Activated T-helper 2 cell treated with anti-CD3 and anti-CD28 coated beads, Interferon-gamma antibody, Interleukin-2, Interleukin-4, amounts not matched to agents 10 μg/mL and 5 μg/mL and 100 μg/mL, durations not matched to agents 14 hours and 24 hours and 36 hours (primary cell): ENCODE measurements around the gene SLC25A13. TPM values are rescaled to one million over a fixed set of nuclear protein-coding genes. Genes with fewer than 3 reads are reported as not detected.
A peak's percentile ranks its signal among the peaks of the same experiment; 100 is the strongest.
"Not testable (repeated sequence)": the region's sequence is repeated elsewhere in the genome, so short reads cannot be mapped to it uniquely, and the experiment has no call there.

ENCODE experiments used
- DNase-seq: peaks from one replicate; pipeline ENCODE4 v3.0.0; 2021; ENCODE audit warnings: low spot score
- H3K27ac Mint-ChIP-seq: one replicate; pipeline ENCODE4 v1.8.0; 2021; ENCODE audit warnings: mixed read lengths
- H3K27me3 Mint-ChIP-seq: one replicate; pipeline ENCODE4 v1.8.0; 2021; ENCODE audit warnings: low read depth, mixed read lengths
- H3K36me3 Mint-ChIP-seq: one replicate; pipeline ENCODE4 v1.8.0; 2021; ENCODE audit warnings: low read depth, mixed read lengths
- H3K4me1 Mint-ChIP-seq: one replicate; pipeline ENCODE4 v1.8.0; 2021; ENCODE audit warnings: low read depth, mixed read lengths
- H3K4me3 Mint-ChIP-seq: one replicate; pipeline ENCODE4 v1.8.0; 2021; ENCODE audit warnings: low read depth, mild to moderate bottlenecking, moderate library complexity, mixed read lengths
- H3K9me3 Mint-ChIP-seq: one replicate; pipeline ENCODE4 v1.8.0; 2021; ENCODE audit warnings: mixed read lengths
- intact Hi-C: fragments of 100-400 bp; cut with micrococcal nuclease; formaldehyde crosslinking; loops from one replicate; pipeline ENCODE4 v1.15.1; 2023
- total RNA-seq: library from RNA; stranded (reverse); gene quantifications from 2 replicates; pipeline ENCODE4 v1.2.3, GENCODE V29; 2022

The SLC25A13 gene
- total RNA-seq, 1 donor from 2014 or later: 28.8 TPM

DNA sequence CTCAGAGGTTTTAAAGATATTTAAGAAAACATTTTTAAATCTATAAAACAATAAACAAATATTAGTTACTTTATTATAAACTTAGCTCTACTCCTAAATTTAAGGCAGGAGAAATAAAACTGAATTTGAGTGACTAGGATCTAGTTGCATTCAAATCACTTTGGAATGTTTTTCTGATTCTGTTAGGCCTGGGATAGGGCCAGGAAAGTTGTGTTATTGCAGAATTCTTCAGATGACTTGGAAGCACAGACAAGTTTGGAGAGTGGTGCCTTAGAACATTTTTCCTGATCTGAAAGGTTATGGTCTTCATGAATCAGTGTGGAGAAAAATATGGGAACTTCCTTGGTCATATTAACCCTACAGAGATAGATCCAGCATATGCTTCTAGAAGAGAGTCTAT lies 15.6 kb upstream of the SLC25A13 start:
- Mint-ChIP-seq H3K36me3 (no peaks in the 10 kb centered on the region), H3K9me3 (no peaks in the 10 kb centered on the region), H3K4me1 (no peaks in the 10 kb centered on the region), H3K27ac (no peak overlapping the region), H3K4me3 (no peak overlapping the region), H3K27me3 (peaks cover 33% of the 10 kb centered on the region)
- no peak for DNase-seq
- intact Hi-C loops: no loop called here

DNA sequence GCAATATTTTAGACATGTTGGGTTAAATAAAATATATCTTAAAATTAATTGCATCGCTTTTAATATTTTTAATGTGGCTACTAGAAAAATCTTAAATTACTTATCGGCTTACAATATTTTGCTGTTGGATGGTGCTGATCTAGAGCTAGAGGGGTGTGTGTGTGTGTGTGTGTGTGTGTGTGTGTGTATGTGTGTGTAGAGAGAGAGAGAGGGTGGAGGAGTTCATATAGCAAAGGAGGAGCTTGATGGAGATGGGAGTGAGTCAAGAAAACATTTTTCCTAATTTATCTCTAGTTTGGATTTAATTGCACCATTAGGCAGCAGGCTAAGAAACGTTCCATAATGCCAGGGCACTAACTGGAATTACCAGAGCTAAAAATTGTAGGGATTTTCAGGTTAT lies 10.4 kb upstream of the SLC25A13 start:
- no peak for DNase-seq
- Mint-ChIP-seq H3K4me3 (no peak overlapping the region), H3K9me3 (no peaks in the 10 kb centered on the region), H3K36me3 (no peaks in the 10 kb centered on the region), H3K27ac (no peak overlapping the region), H3K4me1 (no peaks in the 10 kb centered on the region), H3K27me3 (peaks cover 23% of the 10 kb centered on the region)
- intact Hi-C loops: no loop called here

DNA sequence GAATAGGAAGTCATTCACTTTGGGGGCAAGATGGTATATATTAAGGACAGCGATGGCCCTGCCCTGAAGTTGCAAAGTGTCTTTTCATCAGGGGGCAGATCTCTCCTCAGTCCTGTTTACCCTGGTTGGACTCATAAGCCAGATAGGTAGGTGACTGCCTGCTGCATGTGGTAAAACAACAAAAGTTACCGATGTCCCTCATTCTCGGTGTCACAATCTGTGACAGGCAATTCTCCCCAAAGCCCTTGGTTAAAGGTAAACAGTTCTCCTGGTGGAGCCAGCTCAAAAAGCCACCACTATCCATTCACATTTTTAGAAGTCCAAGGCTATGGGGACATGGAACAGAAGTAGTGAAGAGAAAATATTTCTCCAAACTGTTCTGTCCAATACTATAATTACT lies 9.9 kb upstream of the SLC25A13 start:
- no peak for DNase-seq
- peaks cover 22% of the 10 kb centered on the region for H3K27me3 Mint-ChIP-seq
- no peak overlapping the region for H3K4me3 Mint-ChIP-seq
- intact Hi-C loops: no loop called here
- H3K9me3 Mint-ChIP-seq: no peaks in the 10 kb centered on the region
- H3K27ac Mint-ChIP-seq: no peak overlapping the region
- H3K4me1 Mint-ChIP-seq: no peaks in the 10 kb centered on the region
- no peaks in the 10 kb centered on the region for H3K36me3 Mint-ChIP-seq

- intact Hi-C loops: no loop called here
- Mint-ChIP-seq H3K27ac (no peak overlapping the region), H3K4me1 (no peaks in the 10 kb centered on the region), H3K36me3 (no peaks in the 10 kb centered on the region), H3K9me3 (no peaks in the 10 kb centered on the region), H3K4me3 (no peak overlapping the region), H3K27me3 (peaks cover 16% of the 10 kb centered on the region)
- no peak for DNase-seq
These were observed 9.3 kb upstream of the SLC25A13 start for GRCh38 chr7:96331233-96331632.

DNA sequence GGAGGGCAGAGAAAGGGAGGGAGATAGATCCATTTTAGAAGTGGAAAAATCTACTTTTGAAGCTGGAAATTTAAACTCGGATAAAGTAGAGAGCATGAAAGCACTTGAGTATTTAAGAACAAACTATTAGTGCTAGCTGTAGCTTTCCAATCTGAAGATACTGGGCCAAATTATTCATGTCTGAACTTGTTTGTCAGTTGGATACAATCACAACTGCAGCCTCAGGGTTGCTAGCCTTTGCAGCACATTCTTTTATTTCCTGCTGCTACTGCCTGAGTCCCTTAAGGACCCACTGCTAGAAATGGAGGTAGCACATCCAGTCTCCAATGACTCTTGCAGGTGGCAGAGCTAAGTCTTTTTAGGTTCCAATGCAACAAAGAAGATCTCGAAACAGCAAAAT lies 8.3 kb upstream of the SLC25A13 start:
- H3K4me1 Mint-ChIP-seq: no peaks in the 10 kb centered on the region
- H3K27ac Mint-ChIP-seq: no peak overlapping the region
- no peaks in the 10 kb centered on the region for H3K36me3 Mint-ChIP-seq
- DNase-seq: no peak
- H3K4me3 Mint-ChIP-seq: no peak overlapping the region
- no peaks in the 10 kb centered on the region for H3K9me3 Mint-ChIP-seq
- intact Hi-C loops: no loop called here
- peaks cover 14% of the 10 kb centered on the region for H3K27me3 Mint-ChIP-seq

DNA sequence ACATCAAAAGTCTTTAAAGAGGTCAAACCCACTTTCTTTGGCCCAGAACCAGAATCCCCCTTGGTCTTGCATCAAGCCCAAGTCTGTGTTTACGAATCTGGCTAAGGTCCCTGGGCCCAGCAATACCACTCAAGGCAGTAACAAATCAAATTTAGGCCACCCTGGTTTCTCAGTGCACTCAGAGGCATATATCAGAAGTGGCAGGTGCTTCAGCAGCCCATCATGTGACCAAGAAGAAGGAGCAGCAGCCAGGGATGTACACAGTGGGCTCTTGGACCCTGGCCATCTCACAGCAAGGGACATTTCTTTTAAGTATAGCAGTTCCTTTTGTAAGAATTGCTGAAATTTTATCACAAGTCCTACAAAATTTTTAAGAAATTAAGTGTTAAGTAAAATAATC lies 7.3 kb upstream of the SLC25A13 start:
- no peaks in the 10 kb centered on the region for H3K36me3 Mint-ChIP-seq
- H3K27ac Mint-ChIP-seq: no peak overlapping the region
- H3K4me1 Mint-ChIP-seq: no peaks in the 10 kb centered on the region
- intact Hi-C loops: loop anchor here (10.0 kb wide), 1 partner anchor 404 kb away; no protein-coding TSS in a partner anchor
- H3K27me3 Mint-ChIP-seq: peaks cover 12% of the 10 kb centered on the region
- no peak overlapping the region for H3K4me3 Mint-ChIP-seq
- no peaks in the 10 kb centered on the region for H3K9me3 Mint-ChIP-seq
- no peak for DNase-seq

- H3K9me3 Mint-ChIP-seq: no peaks in the 10 kb centered on the region
- H3K27ac Mint-ChIP-seq: no peak overlapping the region
- H3K27me3 Mint-ChIP-seq: peaks cover 5% of the 10 kb centered on the region
- intact Hi-C loops: loop anchor here (10.0 kb wide), 1 partner anchor 403 kb away; no protein-coding TSS in a partner anchor
- H3K36me3 Mint-ChIP-seq: no peaks in the 10 kb centered on the region
- no peaks in the 10 kb centered on the region for H3K4me1 Mint-ChIP-seq
- no peak for DNase-seq
- no peak overlapping the region for H3K4me3 Mint-ChIP-seq
These were observed 6.1 kb upstream of the SLC25A13 start for GRCh38 chr7:96328016-96328415.

DNA sequence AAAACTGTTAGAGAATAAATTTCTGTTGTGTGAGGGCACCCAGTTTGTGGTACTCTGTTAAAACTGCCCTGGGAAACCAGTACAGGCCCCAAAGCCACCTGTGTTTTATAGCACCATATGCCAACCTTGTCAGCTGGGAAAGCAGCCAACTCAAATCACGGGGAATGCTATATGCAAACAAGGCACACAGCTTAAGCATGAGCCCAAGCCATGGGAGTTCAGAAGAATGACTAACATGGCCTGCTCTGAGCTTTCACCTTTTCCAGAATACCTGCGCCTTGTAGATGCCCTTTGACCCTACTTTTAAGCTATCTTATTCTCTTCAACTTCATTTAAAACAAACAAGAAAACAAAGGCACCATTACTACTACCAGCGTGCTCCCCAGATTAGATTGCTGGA lies 5.5 kb upstream of the SLC25A13 start:
- no peak overlapping the region for H3K27ac Mint-ChIP-seq
- H3K36me3 Mint-ChIP-seq: no peaks in the 10 kb centered on the region
- H3K27me3 Mint-ChIP-seq: peaks cover 2% of the 10 kb centered on the region
- intact Hi-C loops: loop anchor here (10.0 kb wide), 1 partner anchor 403 kb away; no protein-coding TSS in a partner anchor
- DNase-seq: no peak
- no peaks in the 10 kb centered on the region for H3K9me3 Mint-ChIP-seq
- peaks cover 3% of the 10 kb centered on the region for H3K4me1 Mint-ChIP-seq
- no peak overlapping the region for H3K4me3 Mint-ChIP-seq

GRCh38 chr7:96326752-96327151 lies 4.9 kb upstream of the SLC25A13 start:
- not testable (repeated sequence) for H3K4me1 Mint-ChIP-seq, H3K4me3 Mint-ChIP-seq, H3K36me3 Mint-ChIP-seq, H3K27ac Mint-ChIP-seq, H3K27me3 Mint-ChIP-seq, H3K9me3 Mint-ChIP-seq, DNase-seq
- intact Hi-C loops: loop anchor here (10.0 kb wide), 1 partner anchor 402 kb away; no protein-coding TSS in a partner anchor

DNA sequence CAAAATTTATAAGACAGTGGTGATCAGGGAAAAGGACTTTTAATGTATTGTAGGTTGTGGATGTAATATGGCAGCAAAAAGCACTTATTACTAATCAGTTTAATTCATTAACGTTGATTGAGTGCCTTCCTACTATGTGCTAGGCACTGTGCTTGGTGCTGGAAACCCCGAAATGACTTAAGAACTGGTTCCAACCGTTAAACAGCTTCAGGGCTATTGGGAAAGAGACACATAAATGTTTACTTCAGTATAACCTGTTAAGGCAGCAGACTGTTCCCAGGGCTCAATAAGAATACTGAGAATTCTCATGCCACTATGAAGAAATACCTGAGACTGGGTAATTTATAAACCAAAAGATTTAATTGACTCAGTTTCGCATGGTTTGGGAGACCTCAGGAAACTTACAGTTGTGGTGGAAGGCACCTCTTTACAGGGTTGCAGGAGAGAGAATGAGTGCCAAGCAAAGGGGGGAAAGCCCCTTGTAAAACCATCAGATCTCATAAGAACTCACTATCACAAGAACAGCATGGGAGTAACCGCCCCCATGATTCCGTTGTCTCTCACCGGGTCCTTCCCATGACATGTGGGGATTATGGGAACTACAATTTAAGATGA lies 1.1 kb upstream of the SLC25A13 start:
- Mint-ChIP-seq H3K27ac (peak overlapping the region; percentile 98), H3K4me3 (peak overlapping the region; percentile 49), H3K27me3 (no peaks in the 10 kb centered on the region), H3K4me1 (peaks cover 32% of the 10 kb centered on the region), H3K9me3 (no peaks in the 10 kb centered on the region), H3K36me3 (peaks cover 10% of the 10 kb centered on the region)
- intact Hi-C loops: loop anchor here (5.0 to 10.0 kb wide), 3 partner anchors 91 to 514 kb away; no protein-coding TSS in a partner anchor
- DNase-seq: no peak

GRCh38 chr7:96322373-96322695 lies 436 bp upstream of the SLC25A13 start:
- Mint-ChIP-seq H3K27ac (peak overlapping the region; percentile 98), H3K4me1 (peaks cover 35% of the 10 kb centered on the region), H3K4me3 (peak overlapping the region; percentile 92), H3K36me3 (peaks cover 10% of the 10 kb centered on the region), H3K9me3 (no peaks in the 10 kb centered on the region), H3K27me3 (no peaks in the 10 kb centered on the region)
- intact Hi-C loops: loop anchor here (5.0 to 10.0 kb wide), 3 partner anchors 90 to 515 kb away; no protein-coding TSS in a partner anchor
- no peak for DNase-seq

DNA sequence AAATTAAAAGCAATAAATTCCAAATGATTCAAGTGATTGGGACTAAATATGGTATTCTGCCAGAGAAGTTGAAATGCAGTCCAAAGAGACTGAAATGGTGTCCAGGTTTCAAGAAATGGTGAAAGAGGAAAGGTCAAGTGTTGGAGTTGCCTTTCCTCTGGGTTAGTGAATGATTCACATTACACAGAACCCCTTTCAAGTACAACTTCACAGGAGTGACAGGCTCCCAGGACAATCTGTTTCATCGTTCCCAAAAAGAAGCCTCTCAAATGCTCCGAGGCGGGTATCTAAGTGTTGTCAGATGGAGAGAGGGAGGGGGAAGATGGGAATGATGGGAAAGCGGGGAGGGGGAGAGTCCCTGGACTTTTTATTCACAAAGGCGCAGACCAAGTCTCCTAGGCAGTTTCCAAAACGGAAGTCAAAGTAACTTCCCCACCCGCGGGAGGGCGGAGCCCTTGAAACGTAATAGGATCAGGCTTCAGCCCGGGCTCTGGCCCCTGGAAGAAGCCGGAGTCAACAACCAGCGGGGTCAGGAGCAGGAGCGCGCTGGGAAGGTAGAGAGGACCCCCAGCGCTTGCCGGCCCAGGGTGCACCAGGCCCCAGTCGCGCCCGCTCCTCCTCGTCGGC lies 754 bp downstream of the SLC25A13 start:
- DNase-seq: no peak
- Mint-ChIP-seq H3K9me3 (no peaks in the 10 kb centered on the region), H3K27me3 (no peaks in the 10 kb centered on the region), H3K36me3 (peaks cover 12% of the 10 kb centered on the region), H3K27ac (peak overlapping the region; percentile 98), H3K4me3 (peak overlapping the region; percentile 92), H3K4me1 (peaks cover 37% of the 10 kb centered on the region)
- intact Hi-C loops: loop anchor here (1.0 to 10.0 kb wide), 5 partner anchors 89 to 812 kb away; no protein-coding TSS in a partner anchor

- H3K4me1 Mint-ChIP-seq: peaks cover 38% of the 10 kb centered on the region
- peaks cover 15% of the 10 kb centered on the region for H3K36me3 Mint-ChIP-seq
- intact Hi-C loops: loop anchor here (1.0 to 10.0 kb wide), 6 partner anchors 16 to 812 kb away; no protein-coding TSS in a partner anchor
- no peak for DNase-seq
- H3K9me3 Mint-ChIP-seq: no peaks in the 10 kb centered on the region
- H3K27ac Mint-ChIP-seq: peak overlapping the region; percentile 98
- no peaks in the 10 kb centered on the region for H3K27me3 Mint-ChIP-seq
- H3K4me3 Mint-ChIP-seq: peak overlapping the region; percentile 92
These were observed 1.5 kb downstream of the SLC25A13 start for GRCh38 chr7:96320442-96320841.
